ENCODE data around the gene PI4KB.

The PI4KB gene

GRCh38 chr1:151324390-151324930 lies 2.8 kb downstream of the PI4KB start:
- Histone ChIP-seq H3K4me3 (no peak overlapping the region), H3K9me3 (ENCODE audit: low read depth, low read length) (no peaks in the 10 kb centered on the region), H3K9ac (ENCODE audit: insufficient read length) (no peak overlapping the region), H3K36me3 (ENCODE audit: insufficient read depth, low read length) (peaks cover 29% of the 10 kb centered on the region), H3K27ac (no peak overlapping the region)
- DNase-seq (ENCODE audit: low read depth, low spot score), result no peak
- TF ChIP-seq EZH2 (IDR thresholded peaks at IDR 0.05) (no peak), FOXP2 (optimal IDR thresholded peaks at IDR 0.05; ENCODE audit: control extremely low read depth, extremely low read length, insufficient read depth) (no peak), POLR2AphosphoS5 (IDR thresholded peaks at IDR 0.05; ENCODE audit: borderline replicate concordance, low read depth, low read length) (no peak)

DNA sequence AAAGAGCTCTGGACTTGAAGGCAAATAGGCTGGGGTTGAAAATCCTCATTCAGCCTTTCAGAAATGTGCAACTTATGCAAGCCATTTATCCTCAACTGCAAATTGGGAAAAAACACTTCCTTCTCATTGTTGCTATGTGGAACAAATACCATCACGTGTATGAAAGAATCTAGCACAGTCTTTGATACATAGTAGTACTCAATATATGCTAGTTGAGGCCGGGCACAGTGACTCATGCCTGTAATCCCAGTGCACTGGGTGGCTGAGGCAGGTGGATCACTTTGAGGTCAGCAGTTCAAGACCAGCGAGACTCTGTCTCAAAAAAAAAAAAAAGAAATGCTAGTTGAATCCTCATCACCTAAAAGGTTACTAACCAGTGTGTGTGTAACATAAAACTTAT lies 8.2 kb downstream of the PI4KB start:
- TF ChIP-seq EZH2 (IDR thresholded peaks at IDR 0.05), result no peak
- no peak for TF ChIP-seq POLR2AphosphoS5 (IDR thresholded peaks at IDR 0.05; ENCODE audit: borderline replicate concordance, low read depth, low read length)
- no peak for TF ChIP-seq FOXP2 (optimal IDR thresholded peaks at IDR 0.05; ENCODE audit: control extremely low read depth, extremely low read length, insufficient read depth)
- H3K27ac ChIP-seq, result no peak overlapping the region
- peaks cover 45% of the 10 kb centered on the region for H3K36me3 ChIP-seq (ENCODE audit: insufficient read depth, low read length)
- H3K9me3 ChIP-seq (ENCODE audit: low read depth, low read length), result no peaks in the 10 kb centered on the region
- H3K9ac ChIP-seq (ENCODE audit: insufficient read length), result no peak overlapping the region
- no peak for DNase-seq (ENCODE audit: low read depth, low spot score)
- H3K4me3 ChIP-seq, result no peak overlapping the region

- Histone ChIP-seq H3K9ac (ENCODE audit: insufficient read length) (no peak overlapping the region), H3K27ac (no peak overlapping the region), H3K9me3 (ENCODE audit: low read depth, low read length) (no peaks in the 10 kb centered on the region), H3K36me3 (ENCODE audit: insufficient read depth, low read length) (peaks cover 50% of the 10 kb centered on the region), H3K4me3 (no peak overlapping the region)
- DNase-seq (ENCODE audit: low read depth, low spot score), result no peak
- TF ChIP-seq POLR2AphosphoS5 (IDR thresholded peaks at IDR 0.05; ENCODE audit: borderline replicate concordance, low read depth, low read length) (no peak), EZH2 (IDR thresholded peaks at IDR 0.05) (no peak), FOXP2 (optimal IDR thresholded peaks at IDR 0.05; ENCODE audit: control extremely low read depth, extremely low read length, insufficient read depth) (no peak)
These were observed 11.5 kb downstream of the PI4KB start for GRCh38 chr1:151315565-151316235.

- no peak overlapping the region for H3K27ac ChIP-seq
These were observed 12.9 kb downstream of the PI4KB start for GRCh38 chr1:151314137-151314875.

DNA sequence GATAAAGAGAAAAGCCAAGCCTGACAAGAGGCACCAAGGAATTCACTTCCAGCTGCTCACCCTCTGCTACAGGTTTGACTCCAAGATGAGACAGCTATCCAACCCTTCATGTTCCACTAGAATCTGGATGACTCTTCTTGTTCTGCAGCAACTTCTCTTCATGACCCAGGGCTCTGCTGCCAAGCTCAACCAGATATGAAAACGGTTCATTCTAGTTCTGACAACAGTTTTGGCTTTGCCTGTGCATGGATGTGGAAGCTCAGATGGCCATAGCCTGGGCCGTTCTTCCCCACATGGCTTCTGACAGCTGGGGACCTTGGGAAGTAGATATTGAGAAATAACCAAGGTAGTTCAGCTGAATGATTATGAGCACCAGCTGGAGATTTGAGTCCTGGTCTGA lies 13.7 kb downstream of the PI4KB start:
- H3K9me3 ChIP-seq (ENCODE audit: low read depth, low read length), result no peaks in the 10 kb centered on the region
- TF ChIP-seq EZH2 (IDR thresholded peaks at IDR 0.05), result no peak
- no peak for TF ChIP-seq POLR2AphosphoS5 (IDR thresholded peaks at IDR 0.05; ENCODE audit: borderline replicate concordance, low read depth, low read length)
- TF ChIP-seq FOXP2 (optimal IDR thresholded peaks at IDR 0.05; ENCODE audit: control extremely low read depth, extremely low read length, insufficient read depth), result no peak
- H3K4me3 ChIP-seq, result no peak overlapping the region
- no peak for DNase-seq (ENCODE audit: low read depth, low spot score)
- H3K36me3 ChIP-seq (ENCODE audit: insufficient read depth, low read length), result peaks cover 47% of the 10 kb centered on the region
- no peak overlapping the region for H3K9ac ChIP-seq (ENCODE audit: insufficient read length)
- H3K27ac ChIP-seq, result no peak overlapping the region

More at GRCh38 chr1:151314137-151314875, 12.9 kb downstream of the PI4KB start:
- no peaks in the 10 kb centered on the region for H3K9me3 ChIP-seq (ENCODE audit: low read depth, low read length)
- H3K9ac ChIP-seq (ENCODE audit: insufficient read length), result no peak overlapping the region
- H3K36me3 ChIP-seq (ENCODE audit: insufficient read depth, low read length), result peaks cover 52% of the 10 kb centered on the region
- no peak overlapping the region for H3K4me3 ChIP-seq
- no peak for TF ChIP-seq FOXP2 (optimal IDR thresholded peaks at IDR 0.05; ENCODE audit: control extremely low read depth, extremely low read length, insufficient read depth)
- TF ChIP-seq POLR2AphosphoS5 (IDR thresholded peaks at IDR 0.05; ENCODE audit: borderline replicate concordance, low read depth, low read length), result no peak
- no peak for TF ChIP-seq EZH2 (IDR thresholded peaks at IDR 0.05)
- DNase-seq (ENCODE audit: low read depth, low spot score), result no peak

DNA sequence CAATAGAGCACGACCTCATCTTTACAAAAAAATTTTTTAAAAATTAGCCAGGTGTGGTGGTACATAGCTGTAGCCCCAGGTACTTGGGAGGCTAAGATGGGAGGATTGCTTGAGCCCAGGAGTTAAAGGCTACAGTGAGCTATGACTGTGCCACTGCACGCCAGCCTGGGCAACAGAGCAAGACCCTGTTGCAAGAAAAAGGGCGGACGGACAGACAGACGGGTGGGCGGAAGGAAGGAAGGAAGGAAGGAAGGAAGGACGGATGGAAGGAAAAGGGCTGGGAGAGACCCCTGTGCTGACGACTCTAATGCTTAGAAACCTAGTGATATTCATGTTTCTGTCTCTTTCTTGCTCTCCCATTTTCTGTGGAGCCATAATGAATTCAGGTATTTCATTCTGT lies 14.4 kb downstream of the PI4KB start:
- Histone ChIP-seq H3K36me3 (ENCODE audit: insufficient read depth, low read length) (peaks cover 54% of the 10 kb centered on the region), H3K27ac (no peak overlapping the region), H3K9ac (ENCODE audit: insufficient read length) (no peak overlapping the region)

DNA sequence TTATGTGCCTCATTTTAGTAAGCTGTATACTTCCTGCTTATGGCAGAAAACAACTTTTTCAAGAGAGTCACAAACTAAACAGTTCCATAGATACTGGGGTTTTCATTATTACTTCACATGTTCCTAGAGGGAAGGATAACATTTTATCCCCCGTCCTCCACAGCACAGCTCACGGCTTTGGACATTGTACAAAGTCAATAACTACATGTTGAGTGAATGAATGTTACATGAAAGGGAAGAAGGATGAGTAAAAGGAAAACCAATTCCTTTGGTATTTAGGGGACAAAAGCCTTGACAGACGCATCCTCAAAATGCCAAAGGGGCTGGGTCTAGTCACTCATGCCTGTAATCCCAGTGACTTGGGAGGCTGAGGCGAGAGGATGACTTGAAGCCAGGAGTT lies 14.8 kb downstream of the PI4KB start:
- peaks cover 54% of the 10 kb centered on the region for H3K36me3 ChIP-seq (ENCODE audit: insufficient read depth, low read length)
- H3K27ac ChIP-seq, result no peak overlapping the region
- H3K9ac ChIP-seq (ENCODE audit: insufficient read length), result no peak overlapping the region
- no peak for DNase-seq (ENCODE audit: low read depth, low spot score)
- TF ChIP-seq EZH2 (IDR thresholded peaks at IDR 0.05), result no peak
- TF ChIP-seq FOXP2 (optimal IDR thresholded peaks at IDR 0.05; ENCODE audit: control extremely low read depth, extremely low read length, insufficient read depth), result no peak
- no peak for TF ChIP-seq POLR2AphosphoS5 (IDR thresholded peaks at IDR 0.05; ENCODE audit: borderline replicate concordance, low read depth, low read length)
- H3K4me3 ChIP-seq, result no peak overlapping the region
- H3K9me3 ChIP-seq (ENCODE audit: low read depth, low read length), result no peaks in the 10 kb centered on the region

More for the DNA sequence above, 14.4 kb downstream of the PI4KB start:
- H3K4me3 ChIP-seq, result no peak overlapping the region
- no peak for DNase-seq (ENCODE audit: low read depth, low spot score)
- TF ChIP-seq EZH2 (IDR thresholded peaks at IDR 0.05) (no peak), FOXP2 (optimal IDR thresholded peaks at IDR 0.05; ENCODE audit: control extremely low read depth, extremely low read length, insufficient read depth) (no peak), POLR2AphosphoS5 (IDR thresholded peaks at IDR 0.05; ENCODE audit: borderline replicate concordance, low read depth, low read length) (no peak)
- no peaks in the 10 kb centered on the region for H3K9me3 ChIP-seq (ENCODE audit: low read depth, low read length)

- Histone ChIP-seq H3K36me3 (ENCODE audit: insufficient read depth, low read length) (peaks cover 58% of the 10 kb centered on the region), H3K9me3 (ENCODE audit: low read depth, low read length) (no peaks in the 10 kb centered on the region), H3K4me3 (no peak overlapping the region), H3K9ac (ENCODE audit: insufficient read length) (no peak overlapping the region), H3K27ac (no peak overlapping the region)
- no peak for TF ChIP-seq EZH2 (IDR thresholded peaks at IDR 0.05)
- no peak for TF ChIP-seq POLR2AphosphoS5 (IDR thresholded peaks at IDR 0.05; ENCODE audit: borderline replicate concordance, low read depth, low read length)
- no peak for TF ChIP-seq FOXP2 (optimal IDR thresholded peaks at IDR 0.05; ENCODE audit: control extremely low read depth, extremely low read length, insufficient read depth)
- no peak for DNase-seq (ENCODE audit: low read depth, low spot score)
These were observed 15.5 kb downstream of the PI4KB start for GRCh38 chr1:151311589-151312331.

Data from SK-N-MC (cell line).